HL-60 (cell line): ENCODE measurements around the gene LEKR1.

Source experiments
- GABPA ChIP-seq: IDR thresholded peaks from 2 replicates; pipeline ENCODE4 v1.6.1; 2012; ENCODE audit warnings: low read depth
- POLR2AphosphoS5 ChIP-seq: IDR thresholded peaks from 2 replicates; pipeline ENCODE4 v1.6.1; 2012; ENCODE audit warnings: low read depth
- SPI1 ChIP-seq: IDR thresholded peaks from 2 replicates; pipeline ENCODE4 v1.6.1; 2012; ENCODE audit warnings: low read depth, mild to moderate bottlenecking, borderline replicate concordance
- TF ChIP-seq, protein P1 (sequence below): IDR thresholded peaks from one replicate; pipeline ENCODE4 v1.5.1; 2011; ENCODE audit warnings: low read length, control low read depth, inconsistent platforms; ENCODE audit not compliant: insufficient read depth
- TF ChIP-seq, protein P2 (sequence below): IDR thresholded peaks from 2 replicates; pipeline ENCODE4 v1.6.1; 2012; ENCODE audit warnings: low read depth; ENCODE audit not compliant: insufficient replicate concordance

DNA sequence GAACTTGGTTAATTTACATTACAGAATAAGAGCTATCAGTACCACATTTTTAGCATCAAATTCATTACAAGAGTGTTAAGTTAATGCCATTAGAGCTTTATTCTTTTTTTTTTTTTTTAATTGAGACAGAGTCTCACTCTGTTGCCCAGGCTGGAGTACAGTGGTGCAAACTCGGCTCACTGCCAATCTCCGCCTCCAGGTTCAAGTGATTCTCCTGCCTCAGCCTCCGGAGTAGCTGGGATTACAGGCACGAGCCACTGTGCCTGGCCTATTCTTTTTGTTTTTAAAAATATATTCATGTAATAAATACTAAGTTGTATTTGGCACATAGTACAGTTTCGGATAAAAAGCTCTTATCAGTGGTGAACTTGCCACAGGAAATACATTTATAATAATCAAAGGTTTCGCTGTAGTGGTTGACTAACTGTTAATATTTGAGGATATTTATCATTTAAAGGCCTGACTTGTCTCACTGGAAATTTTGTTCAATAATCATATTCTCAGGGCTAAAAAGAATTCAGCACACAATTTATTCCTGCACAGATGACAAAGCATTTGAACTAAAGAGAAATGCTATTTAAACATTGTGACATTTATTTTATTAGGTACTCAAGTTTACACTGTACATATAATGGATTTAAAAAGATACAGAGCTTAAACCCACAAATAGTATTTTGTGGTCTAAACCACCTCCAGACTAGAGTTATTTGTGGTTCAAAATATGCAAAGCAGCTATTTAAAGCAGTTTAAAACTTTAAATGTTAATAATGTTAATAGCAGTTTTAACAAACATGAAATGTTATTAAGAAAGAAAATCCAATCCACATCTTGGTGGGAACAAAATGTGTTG, 6.1 kb upstream of the LEKR1 start:
- TF ChIP-seq, protein P1, sequence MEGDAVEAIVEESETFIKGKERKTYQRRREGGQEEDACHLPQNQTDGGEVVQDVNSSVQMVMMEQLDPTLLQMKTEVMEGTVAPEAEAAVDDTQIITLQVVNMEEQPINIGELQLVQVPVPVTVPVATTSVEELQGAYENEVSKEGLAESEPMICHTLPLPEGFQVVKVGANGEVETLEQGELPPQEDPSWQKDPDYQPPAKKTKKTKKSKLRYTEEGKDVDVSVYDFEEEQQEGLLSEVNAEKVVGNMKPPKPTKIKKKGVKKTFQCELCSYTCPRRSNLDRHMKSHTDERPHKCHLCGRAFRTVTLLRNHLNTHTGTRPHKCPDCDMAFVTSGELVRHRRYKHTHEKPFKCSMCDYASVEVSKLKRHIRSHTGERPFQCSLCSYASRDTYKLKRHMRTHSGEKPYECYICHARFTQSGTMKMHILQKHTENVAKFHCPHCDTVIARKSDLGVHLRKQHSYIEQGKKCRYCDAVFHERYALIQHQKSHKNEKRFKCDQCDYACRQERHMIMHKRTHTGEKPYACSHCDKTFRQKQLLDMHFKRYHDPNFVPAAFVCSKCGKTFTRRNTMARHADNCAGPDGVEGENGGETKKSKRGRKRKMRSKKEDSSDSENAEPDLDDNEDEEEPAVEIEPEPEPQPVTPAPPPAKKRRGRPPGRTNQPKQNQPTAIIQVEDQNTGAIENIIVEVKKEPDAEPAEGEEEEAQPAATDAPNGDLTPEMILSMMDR = no peak
- no peak for TF ChIP-seq POLR2AphosphoS5
- TF ChIP-seq, protein P2, sequence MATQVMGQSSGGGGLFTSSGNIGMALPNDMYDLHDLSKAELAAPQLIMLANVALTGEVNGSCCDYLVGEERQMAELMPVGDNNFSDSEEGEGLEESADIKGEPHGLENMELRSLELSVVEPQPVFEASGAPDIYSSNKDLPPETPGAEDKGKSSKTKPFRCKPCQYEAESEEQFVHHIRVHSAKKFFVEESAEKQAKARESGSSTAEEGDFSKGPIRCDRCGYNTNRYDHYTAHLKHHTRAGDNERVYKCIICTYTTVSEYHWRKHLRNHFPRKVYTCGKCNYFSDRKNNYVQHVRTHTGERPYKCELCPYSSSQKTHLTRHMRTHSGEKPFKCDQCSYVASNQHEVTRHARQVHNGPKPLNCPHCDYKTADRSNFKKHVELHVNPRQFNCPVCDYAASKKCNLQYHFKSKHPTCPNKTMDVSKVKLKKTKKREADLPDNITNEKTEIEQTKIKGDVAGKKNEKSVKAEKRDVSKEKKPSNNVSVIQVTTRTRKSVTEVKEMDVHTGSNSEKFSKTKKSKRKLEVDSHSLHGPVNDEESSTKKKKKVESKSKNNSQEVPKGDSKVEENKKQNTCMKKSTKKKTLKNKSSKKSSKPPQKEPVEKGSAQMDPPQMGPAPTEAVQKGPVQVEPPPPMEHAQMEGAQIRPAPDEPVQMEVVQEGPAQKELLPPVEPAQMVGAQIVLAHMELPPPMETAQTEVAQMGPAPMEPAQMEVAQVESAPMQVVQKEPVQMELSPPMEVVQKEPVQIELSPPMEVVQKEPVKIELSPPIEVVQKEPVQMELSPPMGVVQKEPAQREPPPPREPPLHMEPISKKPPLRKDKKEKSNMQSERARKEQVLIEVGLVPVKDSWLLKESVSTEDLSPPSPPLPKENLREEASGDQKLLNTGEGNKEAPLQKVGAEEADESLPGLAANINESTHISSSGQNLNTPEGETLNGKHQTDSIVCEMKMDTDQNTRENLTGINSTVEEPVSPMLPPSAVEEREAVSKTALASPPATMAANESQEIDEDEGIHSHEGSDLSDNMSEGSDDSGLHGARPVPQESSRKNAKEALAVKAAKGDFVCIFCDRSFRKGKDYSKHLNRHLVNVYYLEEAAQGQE = no peak
- TF ChIP-seq GABPA = no peak
- TF ChIP-seq SPI1 = no peak
